SIG-M5 (cell line): Measurements from ENCODE around the gene PLEKHA1.

Experiments
- DNase-seq: peaks from one replicate; lab custom pipeline; 2025; lab: John Stamatoyannopoulos, UW

PLEKHA1 gene

GRCh38 chr10:122480146-122480833, 105.8 kb downstream of the PLEKHA1 start:
- DNase-seq, result no peak

DNA sequence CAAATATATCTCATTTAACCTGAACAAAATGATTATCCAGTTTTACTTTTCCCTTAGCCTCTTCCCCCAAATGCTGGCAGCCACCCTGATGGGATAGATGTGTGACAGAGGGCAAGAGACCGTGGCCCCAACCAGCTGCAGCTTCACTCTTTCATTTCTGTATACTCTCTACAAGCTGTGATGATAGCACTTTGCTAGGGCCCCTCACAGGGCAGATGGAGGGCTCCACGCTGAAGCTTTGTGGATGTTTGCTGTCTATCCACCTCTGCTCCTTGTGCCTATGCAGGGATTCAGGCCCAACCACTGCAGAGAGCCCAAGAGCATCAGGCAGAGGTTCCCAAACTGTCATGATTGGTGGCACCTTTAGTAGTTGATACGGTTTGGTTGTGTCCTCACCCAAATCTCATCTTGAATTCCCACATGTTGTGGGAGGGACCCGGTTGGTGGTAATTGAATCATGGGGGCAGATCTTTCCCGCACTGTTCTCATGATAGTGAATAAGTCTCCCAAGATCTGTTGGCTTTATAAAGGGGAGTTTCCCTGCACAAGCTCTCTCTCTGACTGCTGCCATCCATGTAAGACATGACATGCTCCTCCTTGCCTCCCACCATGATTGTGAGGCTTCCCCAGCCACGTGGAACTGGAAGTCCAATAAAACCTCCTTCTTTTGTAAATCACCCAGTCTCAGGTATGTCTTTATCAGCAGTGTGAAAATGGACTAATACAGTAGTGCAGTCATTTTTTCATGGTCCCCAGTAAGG, 107.0 kb downstream of the PLEKHA1 start:
- DNase-seq, result no peak
